MCF 10A (cell line): ENCODE measurements around the gene VSTM1. TPM values are rescaled to one million over a fixed set of nuclear protein-coding genes. Genes with fewer than 3 reads are reported as not detected.

Experiments
- BruUV-seq: library from RNA; stranded (reverse); fragments of 400-500 nt; replicated peaks from 2 replicates; lab custom pipeline; 2021; lab: Mats Ljungman, UMichigan
- CTCF ChIA-PET: fragments of 300-600 bp; sonication (Branson Sonifier 250); formaldehyde crosslinking; extraction: SDS; loops from one replicate; lab custom pipeline; 2021; ENCODE audit warnings: antibody characterized with exemption, inconsistent platforms; lab: Yijun Ruan, JAX
- POLR2A ChIA-PET: fragments of 300-600, 350-650 bp; sonication (Branson Sonifier 250); formaldehyde crosslinking; extraction: SDS; loops from one replicate; lab custom pipeline; 2020; ENCODE audit warnings: antibody characterized with exemption, inconsistent platforms; lab: Yijun Ruan, JAX
- DNase-seq: peaks from one replicate; pipeline ENCODE4 v3.0.0-alpha.2; 2018; ENCODE audit not compliant: unreplicated experiment
- H3K27ac Mint-ChIP-seq: one replicate; pipeline ENCODE4 v1.8.0; 2022; ENCODE audit warnings: mild to moderate bottlenecking, low read depth, mixed read lengths; ENCODE audit not compliant: unreplicated experiment
- H3K27me3 Mint-ChIP-seq: one replicate; pipeline ENCODE4 v1.8.0; 2022; ENCODE audit warnings: mixed read lengths; ENCODE audit not compliant: insufficient read depth, unreplicated experiment
- H3K36me3 Mint-ChIP-seq: one replicate; pipeline ENCODE4 v1.8.0; 2022; ENCODE audit warnings: mild to moderate bottlenecking, moderate library complexity, mixed read lengths; ENCODE audit not compliant: insufficient read depth, unreplicated experiment
- H3K4me1 Mint-ChIP-seq: one replicate; pipeline ENCODE4 v1.8.0; 2022; ENCODE audit warnings: mixed read lengths; ENCODE audit not compliant: insufficient read depth, unreplicated experiment
- H3K4me3 Mint-ChIP-seq: one replicate; pipeline ENCODE4 v1.8.0; 2022; ENCODE audit warnings: mild to moderate bottlenecking, moderate library complexity, mixed read lengths; ENCODE audit not compliant: unreplicated experiment
- H3K9me3 Mint-ChIP-seq: one replicate; pipeline ENCODE4 v1.8.0; 2022; ENCODE audit warnings: mixed read lengths; ENCODE audit not compliant: unreplicated experiment
- CTCF ChIP-seq: fragments of 200-600 bp; IDR thresholded peaks from one replicate; pipeline ENCODE4 v1.8.0; 2022; ENCODE audit warnings: antibody characterized with exemption, mild to moderate bottlenecking; ENCODE audit not compliant: unreplicated experiment
- intact Hi-C: fragments of 100-400 bp; cut with micrococcal nuclease; formaldehyde crosslinking; loops from 2 replicates; pipeline ENCODE4 v1.14.1; 2022
- total RNA-seq: library from RNA; stranded (reverse); gene quantifications from 2 replicates; pipeline ENCODE4 v1.2.3, GENCODE V29; 2022

VSTM1 gene
- total RNA-seq, 1 experiment from 2014 or later = not detected

- Mint-ChIP-seq H3K9me3 (peaks cover 8% of the 10 kb centered on the region), H3K36me3 (no peaks in the 10 kb centered on the region), H3K27me3 (no peaks in the 10 kb centered on the region), H3K4me1 (no peaks in the 10 kb centered on the region), H3K27ac (no peak overlapping the region), H3K4me3 (no peak overlapping the region)
- intact Hi-C loops = no loop called here
- no peak for TF ChIP-seq CTCF
- CTCF ChIA-PET = no interaction called here
- no peak for DNase-seq
- BruUV-seq = no TSS peak
- POLR2A ChIA-PET = no interaction called here
These were observed 10.1 kb upstream of the VSTM1 start for GRCh38 chr19:54073829-54074228.

GRCh38 chr19:54069470-54069869, 5.8 kb upstream of the VSTM1 start:
- no peak overlapping the region for H3K4me3 Mint-ChIP-seq
- H3K9me3 Mint-ChIP-seq = peaks cover 16% of the 10 kb centered on the region
- no peaks in the 10 kb centered on the region for H3K36me3 Mint-ChIP-seq
- ChIA-PET CTCF (no interaction called here), POLR2A (no interaction called here)
- intact Hi-C loops = no loop called here
- H3K4me1 Mint-ChIP-seq = no peaks in the 10 kb centered on the region
- no peak for TF ChIP-seq CTCF
- H3K27ac Mint-ChIP-seq = no peak overlapping the region
- no peaks in the 10 kb centered on the region for H3K27me3 Mint-ChIP-seq
- DNase-seq = no peak
- BruUV-seq = no TSS peak

GRCh38 chr19:54062643-54063042, 1.1 kb downstream of the VSTM1 start:
- H3K27me3 Mint-ChIP-seq = no peaks in the 10 kb centered on the region
- DNase-seq = no peak
- CTCF ChIA-PET = no interaction called here
- no peak overlapping the region for H3K4me3 Mint-ChIP-seq
- peaks cover 16% of the 10 kb centered on the region for H3K9me3 Mint-ChIP-seq
- no peaks in the 10 kb centered on the region for H3K36me3 Mint-ChIP-seq
- no peak for TF ChIP-seq CTCF
- no peaks in the 10 kb centered on the region for H3K4me1 Mint-ChIP-seq
- intact Hi-C loops = no loop called here
- no TSS peak for BruUV-seq
- POLR2A ChIA-PET = no interaction called here
- no peak overlapping the region for H3K27ac Mint-ChIP-seq

GRCh38 chr19:54047616-54048015, 16.1 kb downstream of the VSTM1 start:
- Mint-ChIP-seq H3K9me3 (no peaks in the 10 kb centered on the region), H3K27me3 (peaks cover 40% of the 10 kb centered on the region), H3K27ac (no peak overlapping the region), H3K4me1 (no peaks in the 10 kb centered on the region), H3K4me3 (no peak overlapping the region), H3K36me3 (no peaks in the 10 kb centered on the region)
- intact Hi-C loops = no loop called here
- ChIA-PET POLR2A (no interaction called here), CTCF (interaction anchor here (1.8 kb wide), 1 partner anchor 255 kb away, joined by 8 read pairs; no protein-coding TSS in a partner anchor)
- BruUV-seq = no TSS peak
- no peak for DNase-seq
- TF ChIP-seq CTCF = no peak
